Measurements from ENCODE around the gene RBMS3.
"Not testable (repeated sequence)": the region's sequence is repeated elsewhere in the genome, so short reads cannot be mapped to it uniquely, and the experiment has no call there.

RBMS3 gene

DNA sequence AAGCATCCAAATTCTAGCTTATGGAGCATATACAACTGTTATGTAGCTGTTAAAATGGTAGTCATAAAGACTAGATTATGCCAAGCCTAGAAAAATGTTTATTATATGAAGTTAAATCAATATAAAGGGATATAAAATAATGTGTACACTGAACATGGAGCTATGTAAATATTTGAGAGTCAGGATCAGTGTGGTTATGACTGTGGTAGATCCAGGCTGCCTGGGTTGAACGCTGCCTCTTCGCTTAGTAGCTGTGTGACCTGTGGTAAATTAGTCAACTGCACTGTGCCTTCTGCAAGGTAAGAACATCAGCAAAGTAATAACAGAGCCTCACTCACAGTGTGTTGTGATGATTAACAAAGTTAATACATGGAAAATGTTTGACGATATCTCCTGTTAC, 212.2 kb downstream of the RBMS3 start:
- no peak for DNase-seq

DNA sequence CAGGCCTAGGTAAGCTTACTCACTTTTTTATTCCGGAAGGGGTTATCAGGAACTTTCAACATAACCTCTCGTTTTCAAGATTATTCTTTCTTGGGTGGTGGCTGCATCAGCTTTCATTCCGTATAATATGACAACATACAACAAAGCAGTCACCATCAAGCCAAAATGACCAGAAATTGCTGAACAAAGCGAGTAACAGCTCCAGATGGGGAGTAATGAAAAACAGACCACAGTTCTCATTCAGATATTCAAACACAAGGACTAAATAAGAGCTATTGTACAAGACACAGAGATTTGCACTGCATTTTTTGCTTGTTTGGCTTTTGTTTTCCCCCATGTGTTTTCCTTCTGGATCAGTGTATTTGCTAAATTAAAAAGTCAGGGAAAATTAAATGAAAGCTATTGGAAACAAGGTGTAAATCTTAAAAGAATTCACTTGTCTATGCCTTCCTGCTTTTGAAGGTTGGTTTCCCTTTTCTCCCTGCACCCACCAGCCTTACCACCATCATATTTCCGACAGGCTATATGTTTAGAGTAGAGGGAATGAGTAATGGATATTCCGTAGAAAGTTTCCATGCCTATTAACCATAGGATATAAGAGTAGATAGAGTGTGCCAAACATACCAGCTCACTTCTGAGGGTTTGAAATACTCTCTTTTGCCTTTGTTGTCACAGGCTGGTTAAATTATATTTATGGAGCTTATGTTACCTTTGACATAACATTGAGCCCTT, 213.6 kb downstream of the RBMS3 start:
- no peak for DNase-seq

DNA sequence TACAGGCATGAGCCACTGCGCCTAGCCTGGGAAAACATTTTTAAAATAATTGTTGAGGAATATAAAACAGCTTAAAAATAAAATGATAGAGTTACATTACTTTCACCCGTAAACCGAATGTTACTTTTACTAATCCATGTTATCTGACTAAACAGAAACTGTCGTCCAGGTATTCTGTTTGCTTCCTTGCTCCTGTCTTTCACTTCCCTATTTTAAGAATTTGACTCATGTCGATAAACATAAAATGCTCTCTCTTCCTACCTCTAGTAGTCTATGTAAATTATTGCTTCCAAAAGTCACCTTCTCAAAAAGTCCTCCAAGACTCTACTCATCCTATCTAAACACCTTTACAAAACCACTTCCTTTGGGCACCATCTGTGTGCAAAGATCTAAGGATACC, 216.4 kb downstream of the RBMS3 start:
- DNase-seq, result no peak

DNA sequence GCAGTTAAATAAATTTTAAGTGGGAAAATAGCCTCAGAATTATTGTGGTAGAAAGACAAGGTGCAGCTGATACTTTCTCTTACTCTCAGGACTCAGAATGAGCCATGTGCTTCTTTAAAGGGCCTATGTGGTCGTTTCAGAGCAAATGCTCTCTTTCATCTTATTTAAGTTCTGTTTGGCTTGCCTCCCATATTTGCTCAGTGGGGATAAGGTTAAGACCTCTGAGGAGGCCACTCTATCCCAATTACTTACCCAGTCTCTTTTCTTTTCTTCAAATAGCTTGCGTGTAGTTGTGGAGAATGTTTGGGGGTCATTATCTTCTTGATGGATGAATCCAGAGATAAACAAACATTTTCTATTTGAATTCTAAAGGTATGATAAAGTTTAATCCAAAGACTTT, 221.9 kb downstream of the RBMS3 start:
- no peak for DNase-seq

DNA sequence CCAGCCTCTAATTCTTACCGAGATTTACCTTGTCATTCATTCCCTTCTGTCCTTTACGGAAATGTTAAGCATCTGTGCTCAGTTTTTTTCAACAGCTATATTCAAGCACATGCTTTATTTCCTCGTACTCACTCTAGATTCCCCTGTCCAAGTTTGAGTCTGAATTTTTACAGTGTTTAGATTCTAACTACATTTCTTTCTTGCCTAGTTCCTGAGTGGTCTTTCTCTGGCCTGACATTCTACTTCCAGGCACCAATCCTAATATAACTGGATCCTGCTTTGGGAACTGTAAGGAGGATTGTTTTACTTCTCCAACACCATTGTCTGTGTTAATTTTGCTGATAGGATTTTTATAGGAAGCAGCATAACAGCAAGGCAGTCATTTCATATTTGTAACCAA, 222.4 kb downstream of the RBMS3 start:
- DNase-seq, result no peak

DNA sequence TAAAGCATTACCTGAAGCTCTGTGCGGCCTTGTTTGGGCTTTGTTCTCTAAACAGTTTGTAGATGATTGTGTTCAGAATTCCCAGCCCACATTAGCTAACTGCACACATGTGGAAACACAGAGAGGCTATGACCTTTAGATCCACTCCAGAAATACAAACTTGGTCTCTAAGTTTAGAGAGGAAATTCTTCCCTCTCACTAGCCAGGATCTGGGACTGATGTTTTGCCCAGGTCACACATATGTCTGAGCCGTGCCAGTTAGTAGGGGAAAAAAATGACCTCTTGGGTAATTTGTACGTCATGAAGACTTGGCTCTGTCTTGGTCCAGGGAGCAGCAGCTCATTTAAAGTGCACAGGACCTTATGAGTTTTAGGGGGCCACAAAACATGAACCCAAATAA, 223.1 kb downstream of the RBMS3 start:
- DNase-seq, result no peak

DNA sequence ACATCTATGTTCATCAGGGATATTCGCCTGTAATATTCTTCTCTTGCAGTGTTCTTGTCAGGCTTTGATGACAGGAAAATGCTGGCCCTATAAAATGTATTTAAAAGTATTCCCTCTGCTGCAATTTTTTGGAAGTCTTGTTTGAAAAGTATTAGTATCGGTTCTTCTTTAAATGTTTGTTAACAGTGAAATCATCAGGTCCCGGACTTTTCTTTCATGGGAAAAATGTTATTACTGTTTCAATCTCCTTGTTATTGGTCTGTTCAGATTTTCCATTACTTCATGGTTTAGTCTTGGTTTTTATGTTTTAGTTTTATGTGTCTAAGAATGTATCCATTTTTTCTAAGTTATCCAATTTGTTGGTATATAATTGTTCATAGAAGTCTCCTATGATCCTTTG, 225.6 kb downstream of the RBMS3 start:
- DNase-seq, result no peak

DNA sequence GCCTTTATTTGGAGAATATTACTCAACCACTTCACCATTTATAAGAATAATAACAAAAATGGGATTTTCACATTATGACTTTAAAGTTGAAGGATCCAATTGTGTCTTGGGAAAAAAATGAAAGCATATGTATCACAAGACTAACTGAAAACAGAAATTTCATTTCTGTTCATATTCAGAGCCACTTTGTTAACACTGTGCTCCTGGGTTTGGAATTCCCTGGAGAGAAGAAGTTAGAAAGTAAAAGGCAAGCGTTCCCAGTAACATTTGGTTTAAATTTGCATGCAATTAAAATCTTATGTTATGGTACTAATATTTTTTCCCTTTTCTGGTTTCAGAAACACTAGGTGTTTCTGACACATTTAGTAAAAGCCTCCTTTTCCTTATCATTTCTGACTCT, 230.8 kb downstream of the RBMS3 start:
- DNase-seq, result no peak

DNA sequence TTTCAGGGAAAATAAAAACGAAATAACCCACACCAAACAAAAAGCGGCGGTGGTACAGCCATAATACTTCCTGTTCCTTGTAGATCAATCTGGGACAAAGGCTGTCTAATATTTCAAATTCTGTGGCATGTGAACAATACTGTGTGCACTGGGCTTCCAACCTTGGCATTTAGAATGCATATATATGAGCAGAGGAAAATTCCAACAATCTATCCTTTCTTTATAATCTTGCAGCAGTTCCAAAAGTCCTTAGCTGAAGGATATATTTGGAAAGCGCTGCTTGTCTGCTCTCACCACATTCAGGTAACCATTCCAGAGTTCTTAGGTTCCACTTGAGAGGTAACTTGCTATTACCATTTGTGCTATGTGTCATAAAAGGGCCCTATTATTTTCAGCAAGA, 231.8 kb downstream of the RBMS3 start:
- DNase-seq, result no peak

DNA sequence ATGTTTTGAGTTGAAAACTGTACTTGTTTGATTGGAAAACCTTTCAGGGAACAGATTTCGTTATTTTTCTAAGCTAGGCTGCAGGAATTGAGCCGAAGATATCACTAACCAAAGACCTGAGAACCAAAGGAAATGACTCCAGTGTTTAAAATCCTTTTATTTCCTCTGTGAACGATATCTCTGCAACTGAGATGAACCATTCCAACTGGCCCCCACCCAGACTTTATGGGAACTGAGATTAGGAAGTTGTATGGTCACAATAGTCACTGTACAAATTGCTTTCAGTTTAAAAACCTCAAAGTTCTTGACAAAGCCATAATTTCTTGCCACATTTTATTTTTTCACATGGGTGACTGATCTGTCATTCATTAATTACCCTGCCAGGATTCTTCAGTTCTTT, 232.4 kb downstream of the RBMS3 start:
- DNase-seq, result no peak

DNA sequence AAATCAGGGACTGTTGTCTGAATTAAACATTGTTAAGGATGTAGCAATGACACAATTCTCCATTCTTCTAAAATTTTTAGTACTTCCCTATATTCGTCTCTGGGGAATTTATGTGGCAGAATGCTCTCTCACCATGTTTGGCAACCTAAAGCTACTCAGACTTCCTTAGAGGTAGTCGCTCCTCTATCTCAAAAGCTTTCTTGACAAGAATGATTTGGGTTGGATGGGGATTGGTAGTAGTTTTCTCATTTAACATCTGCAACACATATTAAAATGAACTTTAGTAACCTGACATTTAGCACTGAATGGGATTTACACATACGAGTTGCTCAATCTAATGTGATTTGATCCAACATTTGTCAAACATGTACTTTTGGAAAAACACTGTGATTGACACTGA, 233.3 kb downstream of the RBMS3 start:
- DNase-seq, result no peak

DNA sequence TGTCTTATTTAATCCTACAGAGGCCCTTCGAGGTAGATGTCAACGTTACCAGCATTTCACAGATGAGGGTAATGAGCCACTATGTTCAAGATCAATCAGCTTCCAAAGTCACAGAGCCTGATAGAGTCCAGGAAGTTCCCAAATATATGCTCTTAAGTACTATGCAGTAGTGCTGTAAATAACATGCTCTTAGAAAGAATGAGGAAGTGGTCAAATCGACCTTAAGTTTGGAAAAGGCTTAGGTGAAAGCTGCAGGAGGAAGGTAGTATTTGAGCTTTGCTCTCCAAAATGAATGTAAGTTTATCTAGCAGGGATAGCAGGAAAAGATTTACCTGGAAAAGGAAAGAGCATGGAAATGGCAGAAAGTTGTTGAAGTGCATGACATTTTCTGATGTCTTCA, 234.0 kb downstream of the RBMS3 start:
- no peak for DNase-seq

DNA sequence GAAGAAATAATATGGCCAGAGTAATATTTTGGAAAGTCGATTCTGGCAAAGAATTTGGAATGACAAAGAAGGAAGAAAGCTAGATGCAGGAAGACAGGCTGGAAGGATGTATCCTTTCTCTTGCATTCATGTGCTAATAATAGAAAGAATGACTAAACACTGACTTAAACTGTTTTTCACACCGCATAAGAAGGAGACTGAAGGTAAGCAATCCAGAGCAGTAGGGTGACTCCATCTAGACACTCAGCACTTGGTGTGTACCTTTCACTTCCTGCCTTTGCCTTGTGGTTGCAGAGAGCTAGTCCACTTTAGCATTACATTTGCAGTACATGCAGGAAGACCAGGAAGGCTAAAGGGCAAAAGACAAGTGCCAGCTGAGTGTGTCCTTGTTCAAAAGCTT, 234.6 kb downstream of the RBMS3 start:
- no peak for DNase-seq

DNA sequence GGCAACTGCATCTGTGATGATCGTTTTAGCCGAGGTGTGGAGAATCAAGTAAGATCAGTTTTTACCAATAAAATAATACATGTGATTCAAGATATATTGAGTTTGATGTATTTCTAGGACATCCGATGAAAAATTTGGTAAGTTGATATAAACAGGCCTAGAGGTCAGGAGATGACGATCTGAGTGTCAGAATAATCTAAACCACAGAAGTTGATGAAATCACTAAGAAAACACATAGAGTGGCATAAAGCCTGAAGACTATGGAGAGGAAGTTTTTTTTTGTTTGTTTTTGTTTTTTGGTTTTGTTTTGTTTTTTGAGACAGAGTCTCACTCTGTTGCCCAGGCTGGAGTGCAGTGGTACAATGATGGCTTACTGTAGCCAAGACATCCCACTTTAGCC, 235.3 kb downstream of the RBMS3 start:
- no peak for DNase-seq

DNA sequence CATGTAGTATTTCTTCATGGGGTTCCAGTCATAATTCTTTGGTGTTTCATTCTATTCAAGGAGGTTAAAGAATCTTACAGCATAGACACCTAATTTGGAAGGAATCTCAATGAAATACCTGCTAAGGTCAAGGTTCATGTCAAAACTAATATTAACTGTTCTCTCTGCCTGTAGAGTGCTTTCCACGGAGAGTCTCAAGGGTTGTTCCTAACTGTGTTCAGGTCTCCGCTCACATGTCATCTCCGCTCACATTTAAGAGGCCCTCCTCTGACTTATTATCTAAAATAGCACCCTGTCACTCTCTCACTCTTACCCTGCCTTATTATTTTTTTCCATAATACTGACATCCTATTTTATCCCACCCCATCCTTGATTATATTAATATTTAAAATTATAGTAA, 239.9 kb downstream of the RBMS3 start:
- DNase-seq, result no peak

DNA sequence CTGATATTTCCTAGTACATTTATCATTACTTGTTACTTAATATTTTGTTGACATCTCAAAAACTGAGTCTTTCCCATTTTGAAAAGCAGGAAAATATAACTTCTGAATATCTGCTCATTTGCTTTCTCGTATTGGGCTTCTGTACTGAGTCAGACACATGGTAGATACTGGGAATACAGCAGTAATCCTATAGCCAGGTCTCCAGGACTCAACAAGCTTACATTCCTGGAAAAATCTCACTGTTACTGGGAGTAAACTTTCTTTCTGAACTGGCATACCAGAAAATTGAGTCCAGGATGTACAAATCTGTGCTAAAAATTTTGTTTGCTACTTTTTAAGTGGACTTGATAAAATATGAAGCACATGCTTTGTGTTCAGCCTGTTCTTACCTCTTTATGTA, 240.4 kb downstream of the RBMS3 start:
- DNase-seq, result no peak

DNA sequence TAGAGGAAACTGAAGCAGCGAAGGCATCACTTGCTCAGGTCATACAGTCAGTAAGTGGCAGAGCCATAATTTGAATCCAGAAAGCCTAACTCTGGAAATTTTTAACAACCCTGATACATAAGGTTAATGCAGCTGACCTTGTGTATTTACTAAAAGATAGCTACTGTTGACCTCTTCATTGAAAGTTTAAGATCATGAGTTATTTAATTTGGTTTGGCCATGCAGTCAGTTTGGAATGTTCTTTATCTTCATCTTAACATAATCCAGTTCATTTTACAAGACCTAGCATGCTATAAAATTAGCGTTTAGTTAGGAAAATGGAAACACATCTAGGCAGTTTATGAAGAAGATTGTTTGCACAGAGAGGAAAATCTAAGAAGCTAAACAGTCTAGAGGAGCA, 240.9 kb downstream of the RBMS3 start:
- DNase-seq, result no peak

DNA sequence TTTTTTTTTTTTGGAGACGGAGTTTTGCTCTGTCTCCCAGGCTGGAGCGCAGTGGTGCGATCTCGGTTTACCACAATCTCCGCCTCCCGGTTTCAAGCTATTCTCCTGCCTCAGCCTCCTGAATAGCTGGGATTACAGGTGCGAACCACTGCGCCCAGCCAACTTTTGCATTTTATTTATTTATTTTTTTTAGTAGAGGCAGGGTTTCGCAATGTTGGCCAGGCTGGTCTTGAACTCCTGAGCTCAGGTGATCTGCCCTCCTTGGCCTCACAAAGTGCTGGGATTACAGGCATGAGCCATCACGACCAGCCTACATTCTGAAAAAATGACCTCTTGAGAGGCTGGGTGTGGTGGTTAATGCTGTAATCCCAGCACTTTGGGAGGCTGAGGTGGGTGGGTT, 243.6 kb downstream of the RBMS3 start:
- DNase-seq, result not testable (repeated sequence)

DNA sequence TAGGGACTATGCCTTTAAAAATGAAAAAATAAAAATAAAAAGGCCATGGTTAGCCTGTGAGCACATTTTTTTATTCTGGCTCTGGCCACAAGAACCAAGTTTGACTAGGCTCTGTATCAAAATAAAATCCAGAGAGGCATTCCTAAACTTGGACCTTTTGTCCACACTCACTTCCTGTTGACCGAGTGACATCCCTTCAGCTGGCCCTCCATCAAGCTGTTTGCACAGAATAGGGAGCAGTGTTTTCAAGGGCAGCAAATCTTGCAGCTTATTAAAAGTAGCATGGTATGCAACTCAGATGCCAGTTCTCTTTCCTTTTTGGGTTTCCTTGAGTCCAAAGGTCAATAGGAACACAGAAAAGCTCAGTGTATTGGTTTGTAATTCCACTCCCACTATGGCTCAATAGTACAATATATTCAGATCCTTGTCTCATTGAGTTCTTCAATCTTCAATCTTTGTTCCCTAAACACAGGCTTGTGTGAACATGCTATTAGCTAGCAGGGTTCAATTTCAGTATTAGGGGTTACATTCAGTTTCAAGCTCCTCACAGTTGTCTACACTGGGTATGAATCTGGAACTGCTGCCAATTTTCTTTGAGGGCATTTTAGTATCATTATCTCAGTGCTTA, 244.5 kb downstream of the RBMS3 start:
- no peak for DNase-seq

DNA sequence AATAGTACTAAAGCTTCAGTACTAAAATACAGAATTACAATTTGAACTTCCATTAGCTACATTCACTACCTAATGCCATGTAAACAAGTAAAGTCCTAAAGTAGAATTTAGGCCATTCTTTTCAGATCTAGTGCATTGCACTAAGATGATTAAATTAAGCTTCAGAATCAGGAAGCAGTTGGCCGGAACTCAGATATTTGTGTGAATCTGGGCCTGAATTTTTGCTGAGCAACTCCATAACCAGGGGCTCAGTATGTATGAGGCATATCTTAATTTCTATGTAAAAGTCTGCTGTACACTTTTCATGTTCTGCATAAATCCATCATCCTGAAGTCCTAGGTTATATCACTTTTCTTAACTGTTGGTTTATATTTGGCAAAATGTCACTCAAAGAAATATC, 246.4 kb downstream of the RBMS3 start:
- no peak for DNase-seq

DNA sequence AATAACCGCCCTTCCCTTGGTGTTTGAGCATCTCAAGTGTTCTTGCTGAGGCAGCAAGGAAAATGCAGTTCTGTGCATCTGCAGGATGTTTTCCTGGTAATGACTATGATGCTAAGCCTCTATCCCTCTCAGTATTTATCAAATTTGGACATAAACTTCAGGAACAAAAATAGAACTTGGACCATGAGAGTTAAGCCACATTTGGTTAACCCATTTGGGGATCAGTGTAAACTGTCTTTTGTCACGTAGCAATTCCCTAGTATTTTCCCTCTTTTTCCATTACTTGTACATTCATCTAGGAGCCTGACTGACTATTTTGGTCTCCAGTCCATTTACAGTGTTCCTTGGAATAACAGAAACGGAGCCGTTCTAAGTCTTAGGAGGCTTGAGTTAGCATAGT, 250.8 kb downstream of the RBMS3 start:
- DNase-seq, result no peak

DNA sequence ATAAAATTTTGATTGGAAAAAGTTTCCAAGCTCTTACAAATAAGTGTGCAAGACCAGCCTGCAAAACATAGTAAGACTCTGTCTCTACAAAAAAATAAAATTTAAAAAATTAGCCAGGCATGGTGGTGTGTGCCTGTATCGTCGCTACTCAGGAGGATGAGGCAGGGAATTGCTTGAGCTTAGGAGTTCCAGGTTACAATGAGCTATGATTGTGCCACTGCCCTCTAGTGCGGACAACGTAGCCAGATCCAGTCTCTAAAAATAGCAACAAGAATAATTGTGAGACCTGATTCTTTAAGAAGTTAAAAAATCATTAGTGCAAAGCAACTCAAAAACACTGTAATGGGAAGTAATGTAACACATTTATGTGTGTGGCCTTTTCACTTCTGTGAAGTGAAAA, 251.6 kb downstream of the RBMS3 start:
- no peak for DNase-seq

DNA sequence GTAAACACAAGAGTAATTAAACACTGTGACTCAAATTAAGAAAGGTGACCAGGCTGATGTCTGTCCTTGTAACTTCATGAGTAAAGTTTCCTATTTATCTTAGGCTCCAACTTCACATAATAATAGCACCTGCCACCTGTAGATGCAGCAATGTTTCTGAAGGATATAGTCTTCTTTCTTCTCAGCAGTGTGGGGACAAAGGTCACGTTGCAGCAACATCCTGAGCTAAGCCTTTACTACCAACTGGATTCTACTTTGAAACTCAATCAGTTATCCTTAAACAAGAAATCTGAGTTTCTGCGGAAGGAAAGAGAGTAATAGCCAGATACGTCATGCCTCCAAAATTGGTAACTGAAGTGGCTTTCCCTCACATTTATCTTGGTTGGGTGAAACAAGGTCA, 253.1 kb downstream of the RBMS3 start:
- DNase-seq, result no peak

DNA sequence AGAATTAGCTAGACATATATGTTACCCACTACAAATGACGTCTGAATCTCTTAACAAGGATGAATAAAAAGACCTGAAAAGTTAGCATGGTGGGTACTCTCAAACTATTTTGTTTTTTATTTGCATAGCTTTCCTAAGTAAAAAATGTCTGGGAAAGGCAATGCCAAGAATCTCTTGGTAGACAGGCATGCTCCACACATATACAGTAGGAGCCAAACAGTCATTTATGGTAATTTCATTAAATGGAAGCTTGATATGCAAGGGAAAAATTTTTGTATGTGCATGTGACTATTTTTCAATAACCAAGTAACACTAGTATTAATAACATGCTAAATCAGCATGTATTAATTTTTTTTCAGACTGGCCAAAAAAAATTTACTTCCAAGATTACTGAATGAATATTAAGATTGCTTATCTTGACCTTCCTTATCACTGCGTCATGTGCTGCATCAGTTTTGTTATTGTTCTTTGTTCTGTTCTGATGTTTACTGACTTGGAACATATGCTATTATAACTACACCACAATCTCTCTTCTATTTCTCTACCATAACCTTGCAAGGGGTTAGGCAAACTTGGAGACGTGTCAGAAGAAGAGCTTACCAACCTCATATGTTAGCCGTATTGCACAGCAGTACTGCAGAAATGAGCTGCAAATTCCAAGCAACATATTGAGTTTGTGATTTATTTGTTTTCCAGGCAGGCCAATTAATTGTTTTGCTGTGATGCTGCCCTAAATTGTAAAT, 255.3 kb downstream of the RBMS3 start:
- DNase-seq, result no peak
